Trophoblast cell (in vitro differentiated cells and primary cell): ENCODE data around the gene MTHFD2.
A peak's percentile ranks its signal among the peaks of the same experiment; 100 is the strongest.

Experiments used
- DNase-seq, 2 donors: peaks; one replicate each; pipeline ENCODE4 v3.0.0-alpha.2; 2016
- H2AFZ ChIP-seq: 2 replicates; pipeline ENCODE4 v1.6.1; 2013; ENCODE audit warnings: low read length, moderate library complexity, mild to moderate bottlenecking; ENCODE audit not compliant: insufficient read depth, poor library complexity
- H2AK5ac ChIP-seq: 2 replicates; pipeline ENCODE4 v1.6.1; 2013; ENCODE audit warnings: mild to moderate bottlenecking, low read length
- H2BK120ac ChIP-seq: 2 replicates; pipeline ENCODE4 v1.6.1; 2013; ENCODE audit warnings: low read length, mild to moderate bottlenecking, moderate library complexity; ENCODE audit not compliant: insufficient read depth, poor library complexity
- H2BK12ac ChIP-seq: 2 replicates; pipeline ENCODE4 v1.6.1; 2013; ENCODE audit warnings: mild to moderate bottlenecking, low read length, moderate library complexity
- H2BK5ac ChIP-seq: 2 replicates; pipeline ENCODE4 v1.6.1; 2013; ENCODE audit warnings: low read length, low read depth, moderate library complexity, mild to moderate bottlenecking; ENCODE audit not compliant: poor library complexity
- H3K14ac ChIP-seq: 2 replicates; pipeline ENCODE4 v1.6.1; 2013; ENCODE audit warnings: mild to moderate bottlenecking, low read length
- H3K18ac ChIP-seq: 2 replicates; pipeline ENCODE4 v1.6.1; 2013; ENCODE audit warnings: mild to moderate bottlenecking, low read length
- H3K23ac ChIP-seq: 2 replicates; pipeline ENCODE4 v1.6.1; 2013; ENCODE audit warnings: low read length
- H3K27ac ChIP-seq: 2 replicates; pipeline ENCODE4 v1.5.1; 2013; ENCODE audit warnings: low read depth, mild to moderate bottlenecking, inconsistent platforms, low read length, moderate library complexity
- H3K27me3 ChIP-seq: 2 replicates; pipeline ENCODE4 v1.6.1; 2013; ENCODE audit warnings: inconsistent platforms, mild to moderate bottlenecking, low read length, moderate library complexity; ENCODE audit not compliant: insufficient read depth
- H3K36me3 ChIP-seq, 2 experiments: 1 replicate in 1 of 2; 2 replicates in 1 of 2; pipeline ENCODE4 v1.6.1; 2013; ENCODE audit warnings: low read length in 2 of 2, mild to moderate bottlenecking in 2 of 2, moderate library complexity in 1 of 2; ENCODE audit not compliant: insufficient read depth in 2 of 2, control insufficient read depth in 1 of 2
- H3K4ac ChIP-seq: 2 replicates; pipeline ENCODE4 v1.6.1; 2013; ENCODE audit warnings: low read depth, mild to moderate bottlenecking, low read length, moderate library complexity
- H3K4me1 ChIP-seq, 2 experiments: 1 replicate in 1 of 2; 2 replicates in 1 of 2; pipeline ENCODE4 v1.6.1; 2013; ENCODE audit warnings: low read length in 2 of 2, mild to moderate bottlenecking in 2 of 2, moderate library complexity in 1 of 2; ENCODE audit not compliant: insufficient read depth in 2 of 2, control insufficient read depth in 1 of 2
- H3K4me2 ChIP-seq: 2 replicates; pipeline ENCODE4 v1.6.1; 2013; ENCODE audit warnings: inconsistent platforms, mild to moderate bottlenecking, low read length, moderate library complexity
- H3K4me3 ChIP-seq: 2 replicates; pipeline ENCODE4 v1.5.1; 2013; ENCODE audit warnings: mild to moderate bottlenecking, low read depth, low read length, inconsistent platforms
- H3K79me1 ChIP-seq: one replicate; pipeline ENCODE4 v1.6.1; 2013; ENCODE audit warnings: low read length
- H3K79me2 ChIP-seq: 2 replicates; pipeline ENCODE4 v1.6.1; 2013; ENCODE audit warnings: low read length, mild to moderate bottlenecking; ENCODE audit not compliant: control insufficient read depth, insufficient read depth, poor library complexity
- H3K9ac ChIP-seq: 2 replicates; pipeline ENCODE4 v1.6.1; 2013; ENCODE audit warnings: mild to moderate bottlenecking, low read length
- H3K9me3 ChIP-seq: 2 replicates; pipeline ENCODE4 v1.6.1; 2013; ENCODE audit warnings: low read depth, mild to moderate bottlenecking, control low read depth, inconsistent platforms, low read length; ENCODE audit not compliant: insufficient read depth
- H4K12ac ChIP-seq: 2 replicates; pipeline ENCODE4 v1.6.1; 2013; ENCODE audit warnings: low read depth, mild to moderate bottlenecking, low read length, moderate library complexity
- H4K8ac ChIP-seq: 2 replicates; pipeline ENCODE4 v1.6.1; 2013; ENCODE audit warnings: low read depth, mild to moderate bottlenecking, low read length, moderate library complexity
- H4K91ac ChIP-seq: one replicate; pipeline ENCODE4 v1.6.1; 2013; ENCODE audit warnings: low read depth, mild to moderate bottlenecking, low read length, moderate library complexity
- WGBS: extraction: QIAGEN DNeasy Blood & Tissue Kit; methylation state at CpG from one replicate; pipeline ENCODE4 v1.1.7; 2013; ENCODE audit warnings: missing lambda C conversion rate; ENCODE audit not compliant: insufficient read length, insufficient coverage; ENCODE audit errors: extremely low coverage; 5-methylcytosine and 5-hydroxymethylcytosine counted together

MTHFD2 gene

GRCh38 chr2:74188018-74188601, 10.3 kb upstream of the MTHFD2 start:
- Histone ChIP-seq H4K91ac (peak overlapping the region; percentile 36), H3K4me3 (no peak overlapping the region), H3K14ac (peak overlapping the region; percentile 49), H3K4ac (no peak overlapping the region), H3K36me3 (no peaks in the 10 kb centered on the region), H2BK120ac (peak overlapping the region; percentile 8), H2BK5ac (no peak overlapping the region), H4K8ac (peak overlapping the region; percentile 50), H3K9ac (no peak overlapping the region), H3K4me1 (peaks cover 4 to 7% of the 10 kb centered on the region in 2 experiments), H3K18ac (peak overlapping the region; percentile 21), H3K79me2 (no peaks in the 10 kb centered on the region), H2AK5ac (no peak overlapping the region), H4K12ac (peak overlapping the region; percentile 57), H3K79me1 (peaks cover 3% of the 10 kb centered on the region), H2BK12ac (no peak overlapping the region), H3K23ac (no peak overlapping the region), H2AFZ (no peak overlapping the region), H3K27ac (no peak overlapping the region), H3K9me3 (no peaks in the 10 kb centered on the region), H3K27me3 (no peaks in the 10 kb centered on the region), H3K4me2 (no peak overlapping the region)
- DNase-seq = peak; percentile 93
- WGBS = no CpG with 5 or more reads among the region's 6 CpGs

- H3K27ac ChIP-seq = no peak overlapping the region
These were observed 9.7 kb upstream of the MTHFD2 start for GRCh38 chr2:74188696-74189095.

GRCh38 chr2:74191596-74192380, 6.6 kb upstream of the MTHFD2 start:
- no peak overlapping the region for H2BK12ac ChIP-seq
- H3K4me2 ChIP-seq = no peak overlapping the region
- H3K27me3 ChIP-seq = no peaks in the 10 kb centered on the region
- no peak overlapping the region for H2AFZ ChIP-seq
- H3K4me1 ChIP-seq = peaks cover 4 to 7% of the 10 kb centered on the region in 2 experiments
- H3K79me1 ChIP-seq = peaks cover 3% of the 10 kb centered on the region
- H3K18ac ChIP-seq = no peak overlapping the region
- no peak overlapping the region for H4K8ac ChIP-seq
- no peak overlapping the region for H4K91ac ChIP-seq
- WGBS = no CpG with 5 or more reads among the region's 6 CpGs
- no peak overlapping the region for H3K23ac ChIP-seq
- H2BK120ac ChIP-seq = no peak overlapping the region
- H3K36me3 ChIP-seq = no peaks in the 10 kb centered on the region
- H3K9ac ChIP-seq = no peak overlapping the region
- no peak overlapping the region for H3K14ac ChIP-seq
- no peak overlapping the region for H3K4ac ChIP-seq
- no peak overlapping the region for H2BK5ac ChIP-seq
- H3K4me3 ChIP-seq = no peak overlapping the region
- no peaks in the 10 kb centered on the region for H3K79me2 ChIP-seq
- H3K9me3 ChIP-seq = no peaks in the 10 kb centered on the region
- no peak overlapping the region for H2AK5ac ChIP-seq
- H3K27ac ChIP-seq = no peak overlapping the region
- no peak for DNase-seq
- H4K12ac ChIP-seq = no peak overlapping the region

More at GRCh38 chr2:74188696-74189095, 9.7 kb upstream of the MTHFD2 start:
- H3K36me3 ChIP-seq = no peaks in the 10 kb centered on the region
- WGBS = no CpG with 5 or more reads among the region's 3 CpGs
- H3K79me2 ChIP-seq = no peaks in the 10 kb centered on the region
- no peak overlapping the region for H2BK12ac ChIP-seq
- H2BK5ac ChIP-seq = no peak overlapping the region
- H3K79me1 ChIP-seq = peaks cover 3% of the 10 kb centered on the region
- DNase-seq = no peak
- H4K91ac ChIP-seq = peak overlapping the region; percentile 36
- no peak overlapping the region for H3K18ac ChIP-seq
- no peak overlapping the region for H3K4me3 ChIP-seq
- H3K9ac ChIP-seq = no peak overlapping the region
- H3K27me3 ChIP-seq = no peaks in the 10 kb centered on the region
- H3K9me3 ChIP-seq = no peaks in the 10 kb centered on the region
- H2AK5ac ChIP-seq = no peak overlapping the region
- no peak overlapping the region for H4K8ac ChIP-seq
- H2BK120ac ChIP-seq = peak overlapping the region; percentile 8
- H3K4me2 ChIP-seq = no peak overlapping the region
- peaks cover 4 to 7% of the 10 kb centered on the region in 2 experiments for H3K4me1 ChIP-seq
- no peak overlapping the region for H3K4ac ChIP-seq
- H2AFZ ChIP-seq = no peak overlapping the region
- H4K12ac ChIP-seq = no peak overlapping the region
- H3K14ac ChIP-seq = no peak overlapping the region
- no peak overlapping the region for H3K23ac ChIP-seq

GRCh38 chr2:74194799-74195198, 3.6 kb upstream of the MTHFD2 start:
- Histone ChIP-seq H3K4me1 (peaks cover 2% of the 10 kb centered on the region in 2 experiments), H3K27me3 (no peaks in the 10 kb centered on the region), H3K14ac (no peak overlapping the region), H3K79me2 (peaks cover 6% of the 10 kb centered on the region), H2BK5ac (no peak overlapping the region), H3K27ac (no peak overlapping the region), H3K4me3 (no peak overlapping the region), H4K12ac (no peak overlapping the region), H3K18ac (no peak overlapping the region), H2AK5ac (no peak overlapping the region), H2BK12ac (no peak overlapping the region), H4K8ac (no peak overlapping the region), H3K9ac (no peak overlapping the region), H4K91ac (no peak overlapping the region), H3K36me3 (no peaks in the 10 kb centered on the region), H3K23ac (no peak overlapping the region), H3K79me1 (peaks cover 4% of the 10 kb centered on the region), H3K4ac (no peak overlapping the region), H2BK120ac (no peak overlapping the region), H3K4me2 (no peak overlapping the region), H2AFZ (no peak overlapping the region), H3K9me3 (peaks cover 2% of the 10 kb centered on the region)
- DNase-seq = no peak
- no CpG with 5 or more reads among the region's 1 CpG for WGBS
